ENCODE results near the gene PSORS1C2. TPM values are rescaled to one million over a fixed set of nuclear protein-coding genes. Genes with fewer than 3 reads are reported as not detected.

PSORS1C2 gene
- polyA plus RNA-seq, 1 donor (not counting 4 experiments of a cell fraction or from before 2014, with no cell fraction given), result not detected

DNA sequence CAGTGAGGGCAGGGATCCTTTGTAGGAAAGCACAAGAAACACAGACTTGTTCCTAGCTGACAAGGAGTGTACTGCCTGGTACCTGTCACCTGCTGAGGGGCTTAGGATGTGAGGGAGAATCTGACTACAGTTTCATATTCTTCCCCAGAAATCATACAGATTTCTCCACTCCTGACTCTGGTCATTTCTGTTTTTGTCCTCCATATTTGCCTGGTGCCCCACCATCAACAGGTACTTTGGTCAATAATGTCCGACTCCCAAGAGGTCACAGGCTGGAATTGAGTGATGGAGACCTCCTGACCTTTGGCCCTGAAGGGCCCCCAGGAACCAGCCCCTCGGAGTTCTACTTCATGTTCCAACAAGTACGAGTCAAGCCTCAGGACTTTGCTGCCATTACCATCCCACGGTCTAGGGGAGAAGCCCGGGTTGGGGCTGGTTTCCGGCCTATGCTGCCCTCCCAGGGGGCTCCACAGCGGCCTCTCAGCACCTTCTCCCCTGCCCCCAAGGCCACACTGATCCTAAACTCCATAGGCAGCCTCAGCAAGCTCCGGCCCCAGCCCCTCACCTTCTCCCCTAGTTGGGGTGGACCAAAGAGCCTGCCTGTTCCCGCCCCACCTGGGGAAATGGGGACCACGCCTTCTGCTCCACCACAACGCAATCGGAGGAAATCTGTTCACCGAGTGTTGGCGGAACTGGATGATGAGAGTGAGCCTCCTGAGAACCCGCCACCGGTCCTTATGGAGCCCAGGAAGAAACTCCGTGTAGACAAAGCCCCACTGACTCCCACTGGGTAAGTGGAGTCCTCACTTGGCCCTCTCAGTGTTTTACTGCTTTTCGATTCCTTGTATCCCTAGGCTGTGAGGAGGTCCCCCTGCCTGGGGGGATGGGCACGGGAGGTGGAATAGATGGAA is 22.6 kb upstream of the PSORS1C2 start:
- Histone ChIP-seq H2AFZ (ENCODE audit: control insufficient read depth, low read length) (no peak overlapping the region), H3K4me2 (ENCODE audit: control insufficient read depth, extremely low read depth, insufficient read depth, low read depth, low read length) (no peak overlapping the region), H3K4me3 (ENCODE audit: control insufficient read depth in 2 of 3, extremely low read depth in 1 of 3, insufficient read depth in 2 of 3, low read depth in 1 of 3, low read length in 3 of 3) (no peak overlapping the region), H3K9ac (ENCODE audit: control insufficient read depth, extremely low read depth, insufficient read depth, low read length) (no peak overlapping the region), H4K20me1 (ENCODE audit: control insufficient read depth, extremely low read depth, insufficient read depth, low read length) (no peaks in the 10 kb centered on the region), H3K27me3 (ENCODE audit: control insufficient read depth, extremely low read depth, insufficient read depth, low read length) (no peaks in the 10 kb centered on the region), H3K36me3 (ENCODE audit: control insufficient read depth in 2 of 2, extremely low read depth in 1 of 2, insufficient read depth in 2 of 2, low read length in 2 of 2) (peaks cover 0 to 3% of the 10 kb centered on the region in 2 experiments), H3K9me1 (ENCODE audit: control insufficient read depth, extremely low read depth, insufficient read depth, low read length) (no peaks in the 10 kb centered on the region), H3K9me3 (ENCODE audit: control insufficient read depth, low read depth, low read length) (no peaks in the 10 kb centered on the region), H3K4me1 (ENCODE audit: control insufficient read depth, extremely low read depth, insufficient read depth, low read length) (peaks cover 15% of the 10 kb centered on the region), H3K79me2 (ENCODE audit: control insufficient read depth, insufficient read depth, low read length) (peaks cover 10% of the 10 kb centered on the region), H3K27ac (ENCODE audit: control insufficient read depth, insufficient read depth, low read length) (no peak overlapping the region)
- DNase-seq (ENCODE audit: low read depth, low spot score), result no peak
- TF ChIP-seq EZH2 (IDR thresholded peaks at IDR 0.05; ENCODE audit: low read length), result no peak
- TF ChIP-seq, protein P1, sequence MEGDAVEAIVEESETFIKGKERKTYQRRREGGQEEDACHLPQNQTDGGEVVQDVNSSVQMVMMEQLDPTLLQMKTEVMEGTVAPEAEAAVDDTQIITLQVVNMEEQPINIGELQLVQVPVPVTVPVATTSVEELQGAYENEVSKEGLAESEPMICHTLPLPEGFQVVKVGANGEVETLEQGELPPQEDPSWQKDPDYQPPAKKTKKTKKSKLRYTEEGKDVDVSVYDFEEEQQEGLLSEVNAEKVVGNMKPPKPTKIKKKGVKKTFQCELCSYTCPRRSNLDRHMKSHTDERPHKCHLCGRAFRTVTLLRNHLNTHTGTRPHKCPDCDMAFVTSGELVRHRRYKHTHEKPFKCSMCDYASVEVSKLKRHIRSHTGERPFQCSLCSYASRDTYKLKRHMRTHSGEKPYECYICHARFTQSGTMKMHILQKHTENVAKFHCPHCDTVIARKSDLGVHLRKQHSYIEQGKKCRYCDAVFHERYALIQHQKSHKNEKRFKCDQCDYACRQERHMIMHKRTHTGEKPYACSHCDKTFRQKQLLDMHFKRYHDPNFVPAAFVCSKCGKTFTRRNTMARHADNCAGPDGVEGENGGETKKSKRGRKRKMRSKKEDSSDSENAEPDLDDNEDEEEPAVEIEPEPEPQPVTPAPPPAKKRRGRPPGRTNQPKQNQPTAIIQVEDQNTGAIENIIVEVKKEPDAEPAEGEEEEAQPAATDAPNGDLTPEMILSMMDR (optimal IDR thresholded peaks at IDR 0.05 in 1 of 3, IDR thresholded peaks at IDR 0.05 in 1 of 3, conservative IDR thresholded peaks at IDR 0.05 in 1 of 3; ENCODE audit: extremely low read depth in 1 of 3, insufficient read depth in 2 of 3, low read length in 3 of 3), result no peak
- dilution Hi-C loops (cut with MboI; ENCODE audit: extremely low pct_ligation_motif_present, low sequenced_read_pairs), result no loop called here
- no peak for FAIRE-seq

DNA sequence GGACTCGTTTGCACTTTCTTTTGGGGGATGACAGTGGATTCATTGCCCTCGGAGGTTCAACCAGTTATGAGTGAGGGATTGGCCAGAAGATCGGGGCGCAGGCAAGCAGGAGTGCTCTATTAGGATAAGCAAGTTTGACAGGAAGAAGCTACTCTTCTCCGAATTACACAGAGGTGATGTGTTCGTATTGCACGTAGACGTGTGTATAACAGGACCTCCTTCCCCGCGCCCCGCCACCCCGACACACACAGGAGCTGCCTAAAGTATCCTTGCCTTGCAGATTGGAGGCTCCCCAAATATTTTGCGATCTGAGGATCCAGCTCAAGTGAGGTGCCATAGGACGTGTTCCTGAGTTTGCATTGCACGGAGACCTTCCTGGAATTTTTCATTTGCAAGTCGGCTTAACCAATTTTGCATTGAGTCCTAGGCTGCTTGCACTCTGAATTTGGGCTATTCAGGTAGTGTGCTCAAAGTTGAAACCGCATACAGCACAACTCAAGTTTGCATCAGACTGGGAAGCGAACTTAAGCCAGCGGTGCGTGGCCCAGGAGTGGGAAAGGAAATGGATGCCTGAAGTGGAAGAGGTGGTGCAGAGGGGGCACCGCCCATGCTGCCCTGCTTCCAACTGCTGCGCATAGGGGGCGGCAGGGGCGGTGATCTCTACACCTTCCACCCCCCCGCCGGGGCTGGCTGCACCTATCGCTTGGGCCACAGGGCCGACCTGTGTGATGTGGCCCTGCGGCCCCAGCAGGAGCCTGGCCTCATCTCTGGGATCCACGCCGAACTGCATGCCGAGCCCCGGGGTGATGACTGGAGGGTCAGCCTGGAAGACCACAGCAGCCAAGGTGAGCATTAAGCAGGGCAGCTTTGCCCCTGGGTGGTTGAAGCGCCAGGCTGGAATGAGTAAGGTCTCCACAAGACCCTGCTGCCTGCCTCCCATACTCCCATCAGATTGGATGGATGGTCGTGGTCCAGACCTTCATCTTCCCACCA is 20.3 kb upstream of the PSORS1C2 start:
- H4K20me1 ChIP-seq (ENCODE audit: control insufficient read depth, extremely low read depth, insufficient read depth, low read length), result no peaks in the 10 kb centered on the region
- no peaks in the 10 kb centered on the region for H3K9me1 ChIP-seq (ENCODE audit: control insufficient read depth, extremely low read depth, insufficient read depth, low read length)
- H3K9me3 ChIP-seq (ENCODE audit: control insufficient read depth, low read depth, low read length), result no peaks in the 10 kb centered on the region
- peak overlapping the region; percentile 94 for H3K4me2 ChIP-seq (ENCODE audit: control insufficient read depth, extremely low read depth, insufficient read depth, low read depth, low read length)
- H3K36me3 ChIP-seq (ENCODE audit: control insufficient read depth in 2 of 2, extremely low read depth in 1 of 2, insufficient read depth in 2 of 2, low read length in 2 of 2), result peaks cover 0 to 2% of the 10 kb centered on the region in 2 experiments
- H3K79me2 ChIP-seq (ENCODE audit: control insufficient read depth, insufficient read depth, low read length), result peaks cover 10% of the 10 kb centered on the region
- FAIRE-seq (no peak), DNase-seq (ENCODE audit: low read depth, low spot score) (no peak)
- peak overlapping the region; percentile 75 for H3K9ac ChIP-seq (ENCODE audit: control insufficient read depth, extremely low read depth, insufficient read depth, low read length)
- TF ChIP-seq EZH2 (IDR thresholded peaks at IDR 0.05; ENCODE audit: low read length), result no peak
- TF ChIP-seq, protein P1 (optimal IDR thresholded peaks at IDR 0.05 in 1 of 3, IDR thresholded peaks at IDR 0.05 in 1 of 3, conservative IDR thresholded peaks at IDR 0.05 in 1 of 3; ENCODE audit: extremely low read depth in 1 of 3, insufficient read depth in 2 of 3, low read length in 3 of 3), result peak in 1 of 3 experiments; percentile 39
- H2AFZ ChIP-seq (ENCODE audit: control insufficient read depth, low read length), result peak overlapping the region; percentile 58
- no peaks in the 10 kb centered on the region for H3K27me3 ChIP-seq (ENCODE audit: control insufficient read depth, extremely low read depth, insufficient read depth, low read length)
- H3K27ac ChIP-seq (ENCODE audit: control insufficient read depth, insufficient read depth, low read length), result peak overlapping the region; percentile 23
- dilution Hi-C loops (cut with MboI; ENCODE audit: extremely low pct_ligation_motif_present, low sequenced_read_pairs), result no loop called here
- H3K4me3 ChIP-seq (ENCODE audit: control insufficient read depth in 2 of 3, extremely low read depth in 1 of 3, insufficient read depth in 2 of 3, low read depth in 1 of 3, low read length in 3 of 3), result peak overlapping the region; percentile 55 to 94 (median 79)
- peaks cover 15% of the 10 kb centered on the region for H3K4me1 ChIP-seq (ENCODE audit: control insufficient read depth, extremely low read depth, insufficient read depth, low read length)

Measured in keratinocyte (primary cell).